GM12874 (cell line): ENCODE results near the gene GYG1.
A peak's percentile ranks its signal among the peaks of the same experiment; 100 is the strongest.

ENCODE experiments used
- TF ChIP-seq, protein P1 (sequence below): IDR thresholded peaks from 2 replicates; pipeline ENCODE4 v1.5.1; 2011; ENCODE audit warnings: low read depth, mild to moderate bottlenecking, control low read depth, low read length, moderate library complexity; ENCODE audit not compliant: insufficient read depth

GYG1 gene

GRCh38 chr3:148991219-148992026, at the start of gene GYG1:
Gene GYG1 (plus strand): TSS chr3:148991540. CDS start chr3:148991641, 101 bp downstream.
- TF ChIP-seq, protein P1, sequence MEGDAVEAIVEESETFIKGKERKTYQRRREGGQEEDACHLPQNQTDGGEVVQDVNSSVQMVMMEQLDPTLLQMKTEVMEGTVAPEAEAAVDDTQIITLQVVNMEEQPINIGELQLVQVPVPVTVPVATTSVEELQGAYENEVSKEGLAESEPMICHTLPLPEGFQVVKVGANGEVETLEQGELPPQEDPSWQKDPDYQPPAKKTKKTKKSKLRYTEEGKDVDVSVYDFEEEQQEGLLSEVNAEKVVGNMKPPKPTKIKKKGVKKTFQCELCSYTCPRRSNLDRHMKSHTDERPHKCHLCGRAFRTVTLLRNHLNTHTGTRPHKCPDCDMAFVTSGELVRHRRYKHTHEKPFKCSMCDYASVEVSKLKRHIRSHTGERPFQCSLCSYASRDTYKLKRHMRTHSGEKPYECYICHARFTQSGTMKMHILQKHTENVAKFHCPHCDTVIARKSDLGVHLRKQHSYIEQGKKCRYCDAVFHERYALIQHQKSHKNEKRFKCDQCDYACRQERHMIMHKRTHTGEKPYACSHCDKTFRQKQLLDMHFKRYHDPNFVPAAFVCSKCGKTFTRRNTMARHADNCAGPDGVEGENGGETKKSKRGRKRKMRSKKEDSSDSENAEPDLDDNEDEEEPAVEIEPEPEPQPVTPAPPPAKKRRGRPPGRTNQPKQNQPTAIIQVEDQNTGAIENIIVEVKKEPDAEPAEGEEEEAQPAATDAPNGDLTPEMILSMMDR: peak; percentile 31; the same call in 1 of the 2 replicates

DNA sequence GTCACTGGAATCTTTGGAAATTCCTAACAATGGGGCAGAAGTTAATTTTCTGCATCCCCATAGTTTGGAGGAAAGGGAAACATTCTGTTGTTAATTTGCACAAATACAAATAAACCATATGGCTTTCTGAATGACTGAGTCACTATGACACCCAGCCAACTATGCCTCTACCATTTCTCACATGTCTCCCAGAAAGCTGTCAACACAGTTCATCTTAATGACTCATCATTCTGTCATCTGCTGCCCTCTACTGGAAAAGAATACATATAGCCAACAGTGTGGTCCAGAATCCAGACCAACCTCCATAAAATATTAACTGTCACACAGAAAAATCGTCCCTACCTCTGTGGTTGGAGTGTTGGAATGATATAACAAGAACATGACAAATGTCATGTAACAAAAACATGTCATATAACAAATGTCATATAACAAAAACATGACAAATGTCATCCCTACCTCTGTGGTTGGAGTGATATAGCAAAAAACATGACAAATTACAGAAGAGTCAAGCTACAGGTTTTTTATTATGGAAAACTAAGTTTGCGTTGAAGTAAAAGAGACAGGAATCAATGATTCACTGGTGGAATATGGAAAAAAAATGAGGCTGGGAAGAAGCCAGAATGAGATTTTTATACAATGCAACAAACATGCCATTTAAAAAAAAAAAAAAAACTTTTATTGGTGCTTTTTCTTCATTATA, 47.7 kb upstream of the GYG1 start:
- TF ChIP-seq, protein P1: peak; percentile 55; the same call in 1 of the 2 replicates

- TF ChIP-seq, protein P1: no peak
These were observed 46.2 kb upstream of the GYG1 start for GRCh38 chr3:148945116-148945515.

- TF ChIP-seq, protein P1: no peak
These were observed 42.3 kb upstream of the GYG1 start for GRCh38 chr3:148948913-148949657.

GRCh38 chr3:148950806-148951205, 40.5 kb upstream of the GYG1 start:
- TF ChIP-seq, protein P1: peak; percentile 22; the same call in 1 of the 2 replicates

DNA sequence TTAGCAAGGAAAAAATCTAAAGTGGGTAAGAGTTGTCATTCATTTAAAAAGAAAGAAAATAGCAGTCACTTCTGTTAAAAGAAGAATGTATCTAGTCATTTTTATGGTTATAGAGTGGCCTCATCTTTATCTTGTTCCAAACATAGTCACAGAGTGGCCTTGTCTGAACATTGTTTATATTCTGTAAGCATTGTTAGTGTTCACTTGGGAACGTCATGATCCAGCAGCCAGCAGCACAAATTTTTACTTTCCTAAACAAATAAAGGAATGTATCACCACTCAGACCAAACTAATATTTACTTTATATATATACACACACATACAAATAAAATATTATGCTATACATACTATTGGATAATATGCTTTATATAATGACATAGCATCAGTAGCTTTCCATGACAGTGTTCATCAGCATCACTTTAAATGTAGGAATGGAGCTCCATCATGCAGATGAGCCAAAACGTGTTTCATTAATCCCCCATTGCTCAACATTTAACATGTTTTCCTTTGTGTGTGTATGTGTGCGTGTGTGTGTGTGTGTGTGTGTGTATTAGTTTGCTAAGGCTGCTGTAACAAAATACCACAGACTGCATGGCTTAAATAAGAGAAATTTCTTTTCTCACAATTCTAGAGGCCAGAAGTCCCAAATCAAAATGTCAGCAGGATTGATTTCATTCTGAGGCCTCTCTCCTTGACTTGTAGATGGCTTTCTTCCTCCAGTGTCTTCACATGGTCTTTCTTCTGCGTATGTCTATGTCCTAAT, 39.6 kb upstream of the GYG1 start:
- TF ChIP-seq, protein P1: no peak
